RWPE1 (cell line): ENCODE measurements around the gene ANGPTL5.

Experiments used
- CTCF ChIA-PET: fragments of 350-600 bp; sonication (Branson Sonifier 250); formaldehyde crosslinking; extraction: SDS; loops from one replicate; lab custom pipeline; 2021; lab: Yijun Ruan, JAX
- POLR2A ChIA-PET: fragments of 400-600 bp; formaldehyde crosslinking; extraction: SDS; loops from one replicate; lab custom pipeline; 2020; ENCODE audit warnings: antibody characterized with exemption; ENCODE audit not compliant: low non-redundant PET; lab: Yijun Ruan, JAX
- DNase-seq: peaks from one replicate; pipeline ENCODE4 v3.0.0; 2012; ENCODE audit warnings: low spot score
- H3K27ac ChIP-seq: fragments of 450-650 bp; 2 replicates; pipeline ENCODE4 v1.5.1; 2017
- TF ChIP-seq, protein P1 (sequence below): fragments of 450-650 bp; conservative IDR thresholded peaks from 2 replicates; pipeline ENCODE4 v1.5.1; 2017; ENCODE audit warnings: low read depth, mild to moderate bottlenecking

The ANGPTL5 gene

GRCh38 chr11:101909087-101909486, 7.2 kb downstream of the ANGPTL5 start:
- DNase-seq = no peak
- POLR2A ChIA-PET = no interaction called here
- TF ChIP-seq, protein P1, sequence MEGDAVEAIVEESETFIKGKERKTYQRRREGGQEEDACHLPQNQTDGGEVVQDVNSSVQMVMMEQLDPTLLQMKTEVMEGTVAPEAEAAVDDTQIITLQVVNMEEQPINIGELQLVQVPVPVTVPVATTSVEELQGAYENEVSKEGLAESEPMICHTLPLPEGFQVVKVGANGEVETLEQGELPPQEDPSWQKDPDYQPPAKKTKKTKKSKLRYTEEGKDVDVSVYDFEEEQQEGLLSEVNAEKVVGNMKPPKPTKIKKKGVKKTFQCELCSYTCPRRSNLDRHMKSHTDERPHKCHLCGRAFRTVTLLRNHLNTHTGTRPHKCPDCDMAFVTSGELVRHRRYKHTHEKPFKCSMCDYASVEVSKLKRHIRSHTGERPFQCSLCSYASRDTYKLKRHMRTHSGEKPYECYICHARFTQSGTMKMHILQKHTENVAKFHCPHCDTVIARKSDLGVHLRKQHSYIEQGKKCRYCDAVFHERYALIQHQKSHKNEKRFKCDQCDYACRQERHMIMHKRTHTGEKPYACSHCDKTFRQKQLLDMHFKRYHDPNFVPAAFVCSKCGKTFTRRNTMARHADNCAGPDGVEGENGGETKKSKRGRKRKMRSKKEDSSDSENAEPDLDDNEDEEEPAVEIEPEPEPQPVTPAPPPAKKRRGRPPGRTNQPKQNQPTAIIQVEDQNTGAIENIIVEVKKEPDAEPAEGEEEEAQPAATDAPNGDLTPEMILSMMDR = no peak
- CTCF ChIA-PET = no interaction called here
- H3K27ac ChIP-seq = no peak overlapping the region

DNA sequence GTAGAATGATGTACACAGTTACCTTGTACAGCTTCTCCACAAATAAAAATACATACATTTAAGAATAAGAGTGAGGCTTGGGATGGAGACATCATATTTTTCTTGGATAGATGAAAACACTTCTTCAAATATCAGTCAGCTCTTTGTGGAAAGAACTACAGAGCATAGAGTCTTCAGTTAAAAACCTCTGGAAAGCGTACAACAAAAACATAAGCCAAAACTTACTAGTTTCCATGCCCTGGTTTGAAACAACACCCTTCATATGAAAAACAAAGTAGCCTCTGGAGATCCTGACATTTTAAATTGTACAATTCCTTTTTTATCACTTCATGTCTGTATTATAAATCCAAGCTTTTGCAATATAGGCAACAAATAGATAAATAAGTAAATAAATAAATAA, 8.5 kb downstream of the ANGPTL5 start:
- TF ChIP-seq, protein P1 = no peak
- ChIA-PET CTCF (interaction anchor here (0.6 to 0.8 kb wide), 3 partner anchors 44 to 1763 kb away, joined by 3 read pairs; no protein-coding TSS in a partner anchor), POLR2A (no interaction called here)
- no peak for DNase-seq
- no peak overlapping the region for H3K27ac ChIP-seq

GRCh38 chr11:101894505-101894904, 21.8 kb downstream of the ANGPTL5 start:
- DNase-seq = no peak
- ChIA-PET CTCF (no interaction called here), POLR2A (no interaction called here)
- no peak overlapping the region for H3K27ac ChIP-seq
- TF ChIP-seq, protein P1 = no peak

DNA sequence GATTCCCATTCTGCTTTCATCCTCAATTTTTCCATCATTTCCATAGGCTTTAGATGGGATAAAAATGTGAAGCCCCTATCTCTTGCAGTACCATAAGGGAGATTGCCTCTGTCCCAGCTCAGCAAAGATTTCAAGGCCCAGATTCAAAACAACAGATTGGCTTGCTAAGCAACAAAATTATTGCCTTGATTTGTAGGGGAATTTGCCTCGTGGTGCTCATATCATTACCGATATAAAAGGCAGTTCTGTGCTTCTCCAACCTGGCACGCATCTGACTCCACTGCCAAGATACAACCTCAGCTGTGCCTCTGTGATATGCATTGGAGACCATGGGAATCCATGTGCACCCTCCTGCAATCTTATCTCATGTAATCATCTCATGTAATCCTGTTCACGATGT, 26.6 kb downstream of the ANGPTL5 start:
- no peak overlapping the region for H3K27ac ChIP-seq
- POLR2A ChIA-PET = no interaction called here
- DNase-seq = no peak
- TF ChIP-seq, protein P1 = no peak
- CTCF ChIA-PET = interaction anchor here (0.7 kb wide), 1 partner anchor 8 kb away, joined by 3 read pairs; no protein-coding TSS in a partner anchor

DNA sequence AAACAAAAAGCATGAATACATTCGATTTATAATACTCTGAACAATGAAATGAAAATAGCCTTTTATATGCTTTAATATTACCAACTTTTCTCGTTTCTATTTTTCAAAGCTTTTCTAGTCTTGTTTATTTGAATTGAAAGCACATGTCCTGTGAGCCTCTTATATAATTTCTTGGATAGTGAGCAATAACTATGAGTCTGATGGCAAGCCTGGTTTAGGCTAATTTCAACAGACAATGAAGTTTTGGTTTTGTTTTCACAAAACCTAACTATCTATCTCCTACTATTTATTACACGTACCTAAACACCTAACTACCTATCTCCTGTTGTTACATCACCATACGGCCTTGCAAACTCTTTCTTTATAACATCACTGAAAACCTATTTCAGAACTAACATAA, 30.7 kb downstream of the ANGPTL5 start:
- H3K27ac ChIP-seq = no peak overlapping the region
- ChIA-PET CTCF (no interaction called here), POLR2A (no interaction called here)
- TF ChIP-seq, protein P1 = no peak
- DNase-seq = no peak

DNA sequence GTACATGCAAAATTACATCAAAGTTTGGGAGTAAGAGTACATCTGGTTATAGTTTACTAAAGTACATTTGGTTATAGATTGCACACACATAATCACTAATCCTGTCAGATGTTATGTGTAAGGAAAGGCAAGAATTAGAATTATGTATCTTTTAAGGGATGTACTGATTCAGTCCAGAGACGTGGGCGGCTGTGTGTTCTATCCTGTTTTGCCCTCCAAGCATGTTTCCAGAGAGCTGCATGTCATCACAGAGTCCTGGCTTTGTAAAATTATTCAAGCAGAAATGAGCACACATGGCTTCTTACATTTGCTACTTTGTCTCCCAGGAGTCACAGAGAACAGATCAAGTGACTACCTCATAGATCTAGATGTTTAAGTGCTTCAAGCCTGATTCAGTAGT, 34.7 kb downstream of the ANGPTL5 start:
- POLR2A ChIA-PET = no interaction called here
- DNase-seq = no peak
- no peak overlapping the region for H3K27ac ChIP-seq
- TF ChIP-seq, protein P1 = no peak
- CTCF ChIA-PET = interaction anchor here (0.6 kb wide), 1 partner anchor 9 kb away, joined by 3 read pairs; no protein-coding TSS in a partner anchor

GRCh38 chr11:101880222-101880621, 36.1 kb downstream of the ANGPTL5 start:
- no peak overlapping the region for H3K27ac ChIP-seq
- DNase-seq = no peak
- TF ChIP-seq, protein P1 = no peak
- CTCF ChIA-PET = interaction anchor here (1.0 kb wide), 1 partner anchor 19 kb away, joined by 3 read pairs; no protein-coding TSS in a partner anchor
- POLR2A ChIA-PET = no interaction called here
